ENCODE measurements around the gene RAB3C.

DNA sequence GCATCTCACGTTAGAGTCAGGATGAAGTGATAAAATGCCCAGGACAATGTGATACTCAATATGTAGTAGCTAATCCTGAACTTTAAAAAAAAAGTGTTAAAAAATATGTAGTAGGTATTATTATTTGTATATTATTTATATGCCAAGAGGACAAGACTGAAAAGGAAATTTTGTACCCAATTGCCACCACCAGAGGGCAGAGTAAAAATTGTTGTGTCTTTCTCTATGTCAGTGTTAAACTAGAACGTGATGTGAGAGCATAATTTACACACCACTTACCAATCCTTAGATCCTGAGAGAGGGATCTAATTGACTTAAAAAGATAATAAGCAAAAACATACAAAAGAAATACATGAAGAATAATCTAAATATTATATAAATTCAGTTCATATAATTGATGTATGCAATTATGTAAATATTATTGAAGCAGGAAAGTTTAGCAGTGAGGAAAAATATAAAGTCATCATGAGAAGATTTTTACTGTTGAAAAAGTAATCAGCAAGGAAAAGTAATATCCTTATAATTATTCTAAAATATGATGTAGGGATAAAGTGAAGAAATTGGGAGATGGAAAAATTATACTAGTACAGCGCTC, 288.9 kb downstream of the RAB3C start:
- no peak for TF ChIP-seq POLR2AphosphoS5 (IDR thresholded peaks at IDR 0.05; ENCODE audit: borderline replicate concordance, low read depth, low read length)
- TF ChIP-seq EZH2 (IDR thresholded peaks at IDR 0.05), result no peak

Data from SK-N-MC (cell line).